Cardiac septum (tissue), 1 donor: ENCODE data around the gene PRKN. TPM values are rescaled to one million over a fixed set of nuclear protein-coding genes. Genes with fewer than 3 reads are reported as not detected.
"Not testable (repeated sequence)": the region's sequence is repeated elsewhere in the genome, so short reads cannot be mapped to it uniquely, and the experiment has no call there.

Experiments used
- DNase-seq: peaks from one replicate; pipeline ENCODE4 v3.0.0-alpha.2; 2020; ENCODE audit warnings: low spot score
- intact Hi-C: fragments of 100-400 bp; cut with DNase I; formaldehyde crosslinking; loops from one replicate; pipeline ENCODE4 v1.14.0; 2022
- total RNA-seq: library from RNA; stranded (reverse); fragmentation: NEBNext Ultra II Directional; extraction: Animal tissue kit (Norgen Biotek cat#: 25700); gene quantifications from one replicate; pipeline ENCODE4 v1.2.1, GENCODE V29; 2021
- donor health status: DM: no; HTN: no; CAD: no.

Gene PRKN
- total RNA-seq, 1 donor from 2014 or later = 23.2 TPM

- no peak for DNase-seq
Observed at GRCh38 chr6:162683135-162683534, 44.4 kb downstream of the PRKN start.

GRCh38 chr6:162681447-162681846, 46.1 kb downstream of the PRKN start:
- intact Hi-C loops = no loop called here
- DNase-seq = no peak

More at GRCh38 chr6:162683135-162683534, 44.4 kb downstream of the PRKN start:
- intact Hi-C loops = no loop called here

- intact Hi-C loops = no loop called here
- no peak for DNase-seq
Observed at GRCh38 chr6:162680871-162681270, 46.7 kb downstream of the PRKN start.

DNA sequence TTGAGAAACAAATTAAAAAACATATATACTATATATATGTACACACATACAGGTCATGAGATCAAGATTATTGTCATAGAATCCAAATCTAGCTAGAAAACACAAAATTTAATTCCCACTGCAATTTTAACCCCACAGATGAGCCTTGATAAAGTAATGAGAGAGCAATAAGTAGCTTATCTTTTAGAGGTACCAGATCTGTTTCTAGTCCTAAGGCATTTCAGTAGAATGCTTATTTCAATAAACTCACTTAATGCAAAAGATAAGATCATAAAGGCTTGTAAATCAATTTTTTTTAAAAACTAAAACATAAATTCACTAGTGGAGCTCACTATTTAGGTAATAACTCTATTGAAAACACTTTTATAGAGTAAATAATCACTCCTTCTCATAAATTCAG, 47.2 kb downstream of the PRKN start:
- intact Hi-C loops = no loop called here
- no peak for DNase-seq

DNA sequence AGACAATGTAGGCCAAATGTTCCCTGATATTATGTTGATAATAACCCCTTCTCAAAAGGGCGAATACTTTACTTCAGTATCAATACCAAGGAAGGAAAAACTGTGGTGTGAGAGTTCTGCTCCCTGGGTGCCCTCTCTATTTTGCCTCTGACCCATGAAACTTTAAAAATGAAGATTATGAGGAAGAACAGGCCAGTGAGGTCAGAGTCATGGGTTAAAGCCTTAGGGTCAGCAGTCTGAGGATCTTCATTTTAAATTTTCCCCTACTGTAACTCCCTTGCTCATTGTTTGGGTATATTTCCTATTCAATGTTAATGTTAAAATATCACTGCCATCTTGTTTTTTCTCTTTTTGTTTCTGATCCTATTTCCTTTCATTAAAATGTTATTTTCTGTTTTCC, 47.9 kb downstream of the PRKN start:
- intact Hi-C loops = no loop called here

GRCh38 chr6:162678896-162679295, 48.7 kb downstream of the PRKN start:
- DNase-seq, intact Hi-C loops: not testable (repeated sequence)

More for the DNA sequence above, 47.9 kb downstream of the PRKN start:
- DNase-seq = no peak

- intact Hi-C loops = no loop called here
- DNase-seq = no peak
Observed at GRCh38 chr6:162675503-162675902, 52.1 kb downstream of the PRKN start.

DNA sequence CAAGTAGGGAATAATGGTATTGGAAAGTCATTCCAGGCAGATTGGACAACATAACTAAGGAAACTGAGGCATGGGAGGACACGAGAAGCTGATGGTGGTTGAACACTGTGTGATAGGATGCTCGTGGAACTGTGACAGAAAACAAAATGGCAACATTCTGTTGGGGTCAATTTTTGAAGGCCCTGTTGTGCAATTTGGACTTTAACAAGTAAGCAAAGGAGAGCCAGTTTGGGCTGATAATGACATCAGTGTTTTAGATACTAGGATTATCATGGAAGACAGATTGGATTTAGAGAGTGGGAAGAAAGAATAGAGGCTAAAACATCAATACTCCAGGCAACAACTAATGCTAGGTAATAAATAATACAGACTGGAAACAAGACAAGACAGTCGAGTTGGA, 53.1 kb downstream of the PRKN start:
- DNase-seq = no peak
- intact Hi-C loops = no loop called here

- DNase-seq = peak; percentile 75
- intact Hi-C loops = no loop called here
Observed at GRCh38 chr6:162671580-162672165, 55.9 kb downstream of the PRKN start.

DNA sequence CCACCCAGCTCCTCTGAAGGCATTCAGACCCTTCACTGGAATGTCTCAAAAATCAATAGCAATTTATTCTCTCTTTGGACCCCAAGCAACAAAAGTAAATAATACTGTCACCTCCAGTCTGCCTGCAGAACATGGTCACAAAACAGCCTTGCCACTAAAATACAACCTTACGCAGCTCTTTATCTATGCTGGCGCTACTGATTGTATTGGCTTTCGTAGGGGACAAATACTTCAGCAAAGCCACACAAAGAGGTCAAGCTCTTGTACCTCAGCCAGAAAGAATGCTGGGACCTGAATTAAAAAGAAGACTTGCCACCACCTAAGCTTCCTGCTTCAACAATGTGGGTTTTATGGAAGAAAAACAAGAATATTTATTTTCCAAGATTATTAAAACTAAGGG, 57.2 kb downstream of the PRKN start:
- intact Hi-C loops = no loop called here
- DNase-seq = no peak

DNA sequence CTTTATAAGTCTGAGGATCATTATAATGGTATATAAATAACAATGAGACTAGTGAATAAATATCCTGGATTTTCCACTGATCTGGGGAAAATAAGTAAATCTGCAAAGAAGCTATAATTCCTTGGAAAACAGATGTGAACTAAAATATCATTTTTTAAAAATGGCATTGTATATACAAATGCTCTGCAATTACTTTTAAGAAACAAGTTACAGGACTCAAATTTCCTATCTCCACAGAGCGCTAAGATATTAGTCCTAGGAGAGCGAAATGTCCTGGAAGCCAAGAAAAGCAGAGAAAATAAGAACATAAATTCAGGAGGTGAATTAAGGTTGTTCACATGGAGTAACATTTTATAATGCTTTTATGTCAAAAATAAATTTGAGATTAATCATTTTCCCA, 61.3 kb downstream of the PRKN start:
- intact Hi-C loops = no loop called here
- DNase-seq = no peak

DNA sequence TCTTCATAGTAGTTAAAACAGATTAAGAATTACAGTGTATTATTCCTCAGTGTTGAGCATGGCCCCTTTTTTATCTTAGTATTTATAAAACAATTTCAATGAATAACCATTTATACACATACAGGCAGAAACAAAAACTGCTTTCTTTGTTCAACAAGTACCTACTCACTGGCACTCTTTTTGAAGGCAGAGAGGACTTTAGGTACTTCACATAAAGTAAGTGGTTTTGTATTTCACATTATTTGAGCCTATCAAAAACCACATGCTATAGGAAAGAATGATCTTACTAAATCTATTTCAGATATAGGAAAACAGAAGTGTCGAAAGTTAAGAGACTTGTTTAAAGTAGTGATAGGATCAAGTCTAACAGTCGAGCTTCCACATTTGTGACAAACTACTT, 73.8 kb downstream of the PRKN start:
- DNase-seq = no peak
- intact Hi-C loops = no loop called here

GRCh38 chr6:162651505-162651904, 76.1 kb downstream of the PRKN start:
- intact Hi-C loops = no loop called here
- DNase-seq = no peak

- intact Hi-C loops = no loop called here
- no peak for DNase-seq
Observed at GRCh38 chr6:162649271-162649670, 78.3 kb downstream of the PRKN start.

- no peak for DNase-seq
- intact Hi-C loops = no loop called here
Observed at GRCh38 chr6:162644153-162644552, 83.4 kb downstream of the PRKN start.

- intact Hi-C loops = no loop called here
- no peak for DNase-seq
Observed at GRCh38 chr6:162640756-162641155, 86.8 kb downstream of the PRKN start.

DNA sequence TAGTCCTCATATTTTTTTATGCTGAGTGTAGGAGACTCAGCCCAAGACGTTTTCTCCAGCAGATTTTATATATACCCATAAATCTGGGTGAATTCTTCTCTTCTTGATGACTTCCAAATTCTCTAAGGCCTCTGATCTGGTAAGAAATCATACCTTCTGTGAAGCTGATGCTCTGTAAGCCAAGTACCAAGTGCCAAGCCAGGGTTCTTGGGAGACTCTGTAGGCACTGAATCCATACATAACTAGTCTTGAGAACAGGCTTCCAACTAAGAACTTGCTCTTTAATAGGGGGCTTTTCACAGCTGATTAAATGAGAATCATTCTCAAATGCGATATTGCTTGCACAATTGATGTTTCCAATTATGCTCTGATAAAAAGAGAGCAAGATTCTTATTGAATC, 87.6 kb downstream of the PRKN start:
- intact Hi-C loops = no loop called here
- DNase-seq = no peak

DNA sequence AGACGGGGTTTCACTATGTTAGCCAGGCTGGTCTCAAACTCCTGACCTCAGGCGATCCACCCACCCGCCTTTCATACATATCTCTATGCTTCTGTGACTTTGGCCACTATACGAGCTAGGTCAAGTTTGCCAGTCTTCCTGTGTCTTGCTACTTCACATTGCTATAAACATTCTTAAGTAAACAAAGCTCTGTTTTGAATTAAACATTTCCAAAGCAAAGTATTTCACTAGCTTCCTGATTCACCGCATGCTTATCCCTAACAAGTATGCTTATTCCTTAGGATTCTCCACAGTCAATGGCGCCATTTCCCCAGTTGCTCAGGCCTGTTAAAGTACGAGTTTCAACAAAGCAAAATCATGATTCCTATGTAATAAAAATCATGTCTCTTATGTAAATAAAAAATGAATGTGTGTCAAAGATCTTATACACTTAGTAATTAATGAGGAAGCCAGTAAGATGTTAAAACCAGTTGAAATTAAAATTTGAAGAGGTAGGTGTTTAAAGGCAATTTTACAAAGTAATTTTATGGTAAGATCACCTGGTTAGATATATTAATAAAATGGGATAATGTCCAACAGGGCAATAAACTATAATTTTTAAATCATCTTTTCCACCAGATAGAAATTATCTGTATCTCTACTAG, 88.5 kb downstream of the PRKN start:
- no peak for DNase-seq
- intact Hi-C loops = no loop called here

- no peak for DNase-seq
- intact Hi-C loops = no loop called here
Observed at GRCh38 chr6:162637317-162637716, 90.2 kb downstream of the PRKN start.

DNA sequence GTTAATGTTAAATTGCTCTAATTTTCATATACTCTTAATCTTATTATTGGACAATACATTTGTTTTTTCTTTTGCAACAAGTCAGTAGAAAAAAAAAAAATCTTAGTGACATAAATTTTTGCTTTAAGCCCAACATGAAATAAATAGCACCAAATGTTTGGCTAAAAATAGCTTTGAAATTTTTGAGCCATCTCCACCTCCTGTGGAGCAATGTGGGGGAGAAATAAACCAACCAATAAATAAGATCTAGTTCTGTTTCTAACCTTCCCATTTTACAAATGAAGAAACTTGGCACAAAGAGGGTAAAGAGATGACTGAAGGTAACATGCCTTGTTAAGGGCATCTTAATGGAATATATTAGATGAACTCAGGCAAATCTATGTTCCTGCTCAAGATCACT, 91.4 kb downstream of the PRKN start:
- no peak for DNase-seq
- intact Hi-C loops = no loop called here

GRCh38 chr6:162631546-162631945, 96.0 kb downstream of the PRKN start:
- no peak for DNase-seq
- intact Hi-C loops = no loop called here

DNA sequence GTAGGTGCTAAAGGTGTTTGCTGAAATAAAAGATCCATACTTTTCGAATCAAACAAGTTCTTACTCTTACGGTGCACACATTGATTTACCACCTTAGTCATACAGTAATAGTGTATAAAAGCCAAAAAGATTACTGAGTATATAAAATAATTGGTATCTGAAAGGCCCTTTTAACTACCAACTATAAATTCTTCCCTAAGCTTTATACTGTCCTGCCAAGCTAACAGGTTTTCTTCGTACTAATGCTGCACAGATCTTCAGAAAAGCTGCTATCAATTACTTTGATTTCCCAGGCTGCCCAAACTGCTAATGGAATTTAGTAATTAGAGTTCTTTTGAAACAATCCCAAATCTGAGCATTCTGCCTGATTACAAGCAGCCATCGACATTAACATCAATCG, 97.5 kb downstream of the PRKN start:
- intact Hi-C loops = no loop called here
- DNase-seq = no peak
